ENCODE measurements around the gene INO80C.

The INO80C gene

GRCh38 chr18:35500113-35500512 lies 2.4 kb upstream of the INO80C start:
- H3K4me3 ChIP-seq (ENCODE audit: low read depth, low read length): no peak overlapping the region
- TF ChIP-seq CTCF (IDR thresholded peaks at IDR 0.05; ENCODE audit: insufficient read depth, low read depth, low read length, missing control alignments): no peak
- no peak for DNase-seq (ENCODE audit: low read depth)

GRCh38 chr18:35497027-35497369 lies 762 bp downstream of the INO80C start:
- DNase-seq (ENCODE audit: low read depth): no peak
- no peak for TF ChIP-seq CTCF (IDR thresholded peaks at IDR 0.05; ENCODE audit: insufficient read depth, low read depth, low read length, missing control alignments)
- peak overlapping the region; percentile 68 for H3K4me3 ChIP-seq (ENCODE audit: low read depth, low read length)

- no peak overlapping the region for H3K4me3 ChIP-seq (ENCODE audit: low read depth, low read length)
- no peak for TF ChIP-seq CTCF (IDR thresholded peaks at IDR 0.05; ENCODE audit: insufficient read depth, low read depth, low read length, missing control alignments)
- DNase-seq (ENCODE audit: low read depth): no peak
Measured at GRCh38 chr18:35495536-35496314, 2.0 kb downstream of the INO80C start.

- TF ChIP-seq CTCF (IDR thresholded peaks at IDR 0.05; ENCODE audit: insufficient read depth, low read depth, low read length, missing control alignments): no peak
- no peak for DNase-seq (ENCODE audit: low read depth)
- H3K4me3 ChIP-seq (ENCODE audit: low read depth, low read length): no peak overlapping the region
Measured at GRCh38 chr18:35494251-35495220, 3.2 kb downstream of the INO80C start.

GRCh38 chr18:35491700-35492077 lies 6.1 kb downstream of the INO80C start:
- DNase-seq (ENCODE audit: low read depth): no peak
- no peak overlapping the region for H3K4me3 ChIP-seq (ENCODE audit: low read depth, low read length)
- no peak for TF ChIP-seq CTCF (IDR thresholded peaks at IDR 0.05; ENCODE audit: insufficient read depth, low read depth, low read length, missing control alignments)

- TF ChIP-seq CTCF (IDR thresholded peaks at IDR 0.05; ENCODE audit: insufficient read depth, low read depth, low read length, missing control alignments): no peak
- no peak for DNase-seq (ENCODE audit: low read depth)
- no peak overlapping the region for H3K4me3 ChIP-seq (ENCODE audit: low read depth, low read length)
Measured at GRCh38 chr18:35490894-35491699, 6.7 kb downstream of the INO80C start.
